HEK293 (cell line): ENCODE data around the gene ITGA2.

Source experiments
- CTCF ChIA-PET: fragments of 350-600 bp; formaldehyde crosslinking; extraction: SDS; loops from one replicate; lab custom pipeline; 2021; ENCODE audit warnings: antibody characterized with exemption; lab: Yijun Ruan, JAX
- POLR2A ChIA-PET: fragments of 300-600 bp; formaldehyde crosslinking; extraction: SDS; loops from one replicate; lab custom pipeline; 2020; ENCODE audit warnings: antibody characterized with exemption, inconsistent platforms; lab: Yijun Ruan, JAX
- H3K27ac ChIP-seq: fragments of 200-500 bp; sonication (Bioruptor generic); 2 replicates; pipeline ENCODE4 v1.5.1; 2014; ENCODE audit warnings: low read depth, low read length, control low read depth, inconsistent platforms; ENCODE audit errors: extremely low read depth
- H3K36me3 ChIP-seq, 2 experiments: fragments of 200-500 bp in 1 of 2; sonication (Bioruptor generic) in 1 of 2; 1 replicate in 1 of 2; 2 replicates in 1 of 2; pipeline ENCODE4 v1.5.1; 2014 to 2017; ENCODE audit warnings: inconsistent platforms in 2 of 2, low read length in 2 of 2; ENCODE audit not compliant: control insufficient read depth in 2 of 2, insufficient read depth in 1 of 2
- H3K4me1 ChIP-seq: fragments of 200-500 bp; sonication (Bioruptor generic); 2 replicates; pipeline ENCODE4 v1.5.1; 2014; ENCODE audit warnings: mild to moderate bottlenecking, low read length, inconsistent platforms; ENCODE audit not compliant: control insufficient read depth, insufficient read depth
- H3K4me3 ChIP-seq: 2 replicates; pipeline ENCODE4 v1.5.1; 2011; ENCODE audit warnings: low read depth, mild to moderate bottlenecking, control low read depth, low read length, moderate library complexity
- H3K9me3 ChIP-seq: fragments of 200-500 bp; sonication (Bioruptor generic); 2 replicates; pipeline ENCODE4 v1.5.1; 2014; ENCODE audit warnings: low read depth, low read length, inconsistent platforms; ENCODE audit not compliant: control insufficient read depth, insufficient read depth
- GLI2 ChIP-seq: fragments of 450-650 bp; formaldehyde crosslinking; IDR thresholded peaks from 2 replicates; pipeline ENCODE4; 2017; ENCODE audit warnings: missing biosample characterization, missing genetic modification characterization, low read depth, borderline replicate concordance
- IKZF3 ChIP-seq: fragments of 450-650 bp; IDR thresholded peaks from 2 replicates; pipeline ENCODE4 v1.5.0; 2018; ENCODE audit warnings: missing biosample characterization, mild to moderate bottlenecking, missing genetic modification characterization, moderate library complexity
- ZNF157 ChIP-seq: fragments of 450-650 bp; formaldehyde crosslinking; IDR thresholded peaks from 2 replicates; pipeline ENCODE4 v1.5.1; 2016; ENCODE audit warnings: missing biosample characterization, missing genetic modification characterization
- ZNF292 ChIP-seq: fragments of 450-650 bp; formaldehyde crosslinking; IDR thresholded peaks from 2 replicates; pipeline ENCODE4 v1.5.1; 2016; ENCODE audit warnings: low read depth, missing biosample characterization, missing genetic modification characterization, borderline replicate concordance
- ZNF529 ChIP-seq: fragments of 450-650 bp; formaldehyde crosslinking; IDR thresholded peaks from 2 replicates; pipeline ENCODE4 v1.5.1; 2017; ENCODE audit warnings: missing genetic modification characterization, missing biosample characterization; ENCODE audit not compliant: insufficient replicate concordance
- ZNF585B ChIP-seq: fragments of 450-650 bp; formaldehyde crosslinking; IDR thresholded peaks from 2 replicates; pipeline ENCODE4 v1.5.1; 2016; ENCODE audit warnings: missing biosample characterization, missing genetic modification characterization
- ZNF654 ChIP-seq: fragments of 450-650 bp; formaldehyde crosslinking; IDR thresholded peaks from 2 replicates; pipeline ENCODE4 v1.5.1; 2016; ENCODE audit warnings: low read depth, missing biosample characterization, missing genetic modification characterization
- ZNF660 ChIP-seq: fragments of 450-650 bp; IDR thresholded peaks from 2 replicates; pipeline ENCODE4 v1.5.1; 2018; ENCODE audit warnings: missing biosample characterization, mild to moderate bottlenecking, missing genetic modification characterization
- ZNF777 ChIP-seq: fragments of 450-650 bp; formaldehyde crosslinking; IDR thresholded peaks from 2 replicates; pipeline ENCODE4 v1.5.1; 2017; ENCODE audit warnings: missing biosample characterization, missing genetic modification characterization, borderline replicate concordance
- ZNF791 ChIP-seq: fragments of 450-650 bp; formaldehyde crosslinking; IDR thresholded peaks from 2 replicates; pipeline ENCODE4 v1.5.1; 2016; ENCODE audit warnings: missing biosample characterization, missing genetic modification characterization
- ZSCAN16 ChIP-seq: fragments of 450-650 bp; formaldehyde crosslinking; IDR thresholded peaks from 2 replicates; pipeline ENCODE4 v1.5.1; 2016; ENCODE audit warnings: missing biosample characterization, missing genetic modification characterization
- TF ChIP-seq, protein P1 (sequence below): fragments of 450-650 bp; formaldehyde crosslinking; IDR thresholded peaks from 2 replicates; pipeline ENCODE4 v1.5.1; 2016; ENCODE audit warnings: missing biosample characterization, missing genetic modification characterization
- TF ChIP-seq, protein P2 (sequence below): fragments of 450-650 bp; formaldehyde crosslinking; IDR thresholded peaks from 2 replicates; pipeline ENCODE4 v1.5.1; 2016; ENCODE audit warnings: missing biosample characterization, missing genetic modification characterization
- TF ChIP-seq, protein P3 (sequence below): fragments of 450-650 bp; formaldehyde crosslinking; IDR thresholded peaks from 2 replicates; pipeline ENCODE4 v1.5.1; 2016; ENCODE audit warnings: missing biosample characterization, missing genetic modification characterization

The ITGA2 gene

DNA sequence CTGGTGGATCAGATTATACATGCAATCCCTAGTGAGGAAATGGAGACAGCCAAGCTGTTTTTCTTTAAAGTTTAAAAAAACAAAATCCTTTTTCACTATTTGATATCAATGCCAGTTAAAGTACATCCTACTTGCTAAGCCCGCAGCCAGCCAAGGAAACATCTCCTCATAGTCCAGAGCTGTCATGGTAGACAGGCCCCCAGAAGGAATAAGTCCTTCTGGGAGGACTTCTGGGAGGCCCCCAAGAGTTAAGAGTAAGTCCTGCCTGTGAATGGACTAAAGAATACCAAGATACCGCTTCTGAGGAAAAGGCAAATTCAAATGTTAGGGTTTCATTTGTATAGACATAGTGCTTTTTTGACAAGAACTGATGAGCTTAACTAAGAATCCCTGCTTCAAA, 82.1 kb downstream of the ITGA2 start:
- Histone ChIP-seq H3K4me1 (no peaks in the 10 kb centered on the region), H3K9me3 (no peaks in the 10 kb centered on the region), H3K4me3 (no peak overlapping the region), H3K27ac (no peak overlapping the region), H3K36me3 (peaks cover 12 to 41% of the 10 kb centered on the region in 2 experiments; a peak in 2 of 3 replicates)
- CTCF ChIA-PET, result interaction anchor here (1.3 kb wide), 1 partner anchor 123 kb away, joined by 3 read pairs; no protein-coding TSS in a partner anchor
- no peak for TF ChIP-seq ZNF654 (tag by site-specific recombination)
- no peak for TF ChIP-seq ZNF292 (tag by site-specific recombination)
- TF ChIP-seq ZNF585B (tag by site-specific recombination), result no peak
- TF ChIP-seq, protein P1, sequence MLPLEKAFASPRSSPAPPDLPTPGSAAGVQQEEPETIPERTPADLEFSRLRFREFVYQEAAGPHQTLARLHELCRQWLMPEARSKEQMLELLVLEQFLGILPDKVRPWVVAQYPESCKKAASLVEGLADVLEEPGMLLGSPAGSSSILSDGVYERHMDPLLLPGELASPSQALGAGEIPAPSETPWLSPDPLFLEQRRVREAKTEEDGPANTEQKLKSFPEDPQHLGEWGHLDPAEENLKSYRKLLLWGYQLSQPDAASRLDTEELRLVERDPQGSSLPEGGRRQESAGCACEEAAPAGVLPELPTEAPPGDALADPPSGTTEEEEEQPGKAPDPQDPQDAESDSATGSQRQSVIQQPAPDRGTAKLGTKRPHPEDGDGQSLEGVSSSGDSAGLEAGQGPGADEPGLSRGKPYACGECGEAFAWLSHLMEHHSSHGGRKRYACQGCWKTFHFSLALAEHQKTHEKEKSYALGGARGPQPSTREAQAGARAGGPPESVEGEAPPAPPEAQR, result no peak
- TF ChIP-seq ZNF791, result no peak
- POLR2A ChIA-PET, result no interaction called here

DNA sequence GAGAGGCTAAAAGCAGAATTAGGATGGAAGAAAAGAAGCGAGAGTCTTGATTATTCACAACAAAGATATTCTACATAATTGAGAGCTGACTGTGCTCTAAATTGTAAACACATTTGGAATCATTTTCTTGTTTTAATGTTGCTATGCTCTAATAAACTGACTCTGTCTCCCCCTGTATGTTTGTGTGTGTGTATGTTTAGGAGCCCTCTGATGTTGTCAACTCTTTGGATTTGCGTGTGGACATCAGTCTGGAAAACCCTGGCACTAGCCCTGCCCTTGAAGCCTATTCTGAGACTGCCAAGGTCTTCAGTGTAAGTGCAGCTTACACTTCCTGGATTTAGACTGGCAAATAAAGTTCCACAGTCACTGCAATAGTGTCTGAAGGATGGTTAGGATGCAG, 82.6 kb downstream of the ITGA2 start:
- Histone ChIP-seq H3K36me3 (peaks cover 12 to 42% of the 10 kb centered on the region in 2 experiments; a peak in 2 of 3 replicates), H3K9me3 (no peaks in the 10 kb centered on the region), H3K4me3 (no peak overlapping the region), H3K4me1 (no peaks in the 10 kb centered on the region), H3K27ac (no peak overlapping the region)
- POLR2A ChIA-PET, result no interaction called here
- CTCF ChIA-PET, result interaction anchor here (1.3 kb wide), 1 partner anchor 123 kb away, joined by 3 read pairs; no protein-coding TSS in a partner anchor
- no peak for TF ChIP-seq ZNF292 (tag by site-specific recombination)
- TF ChIP-seq, protein P2, sequence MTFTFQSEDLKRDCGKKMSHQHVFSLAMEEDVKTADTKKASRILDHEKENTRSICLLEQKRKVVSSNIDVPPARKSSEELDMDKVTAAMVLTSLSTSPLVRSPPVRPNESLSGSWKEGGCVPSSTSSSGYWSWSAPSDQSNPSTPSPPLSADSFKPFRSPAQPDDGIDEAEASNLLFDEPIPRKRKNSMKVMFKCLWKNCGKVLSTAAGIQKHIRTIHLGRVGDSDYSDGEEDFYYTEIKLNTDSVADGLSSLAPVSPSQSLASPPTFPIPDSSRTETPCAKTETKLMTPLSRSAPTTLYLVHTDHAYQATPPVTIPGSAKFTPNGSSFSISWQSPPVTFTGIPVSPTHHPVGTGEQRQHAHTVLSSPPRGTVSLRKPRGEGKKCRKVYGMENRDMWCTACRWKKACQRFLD (tag by site-specific recombination), result no peak

DNA sequence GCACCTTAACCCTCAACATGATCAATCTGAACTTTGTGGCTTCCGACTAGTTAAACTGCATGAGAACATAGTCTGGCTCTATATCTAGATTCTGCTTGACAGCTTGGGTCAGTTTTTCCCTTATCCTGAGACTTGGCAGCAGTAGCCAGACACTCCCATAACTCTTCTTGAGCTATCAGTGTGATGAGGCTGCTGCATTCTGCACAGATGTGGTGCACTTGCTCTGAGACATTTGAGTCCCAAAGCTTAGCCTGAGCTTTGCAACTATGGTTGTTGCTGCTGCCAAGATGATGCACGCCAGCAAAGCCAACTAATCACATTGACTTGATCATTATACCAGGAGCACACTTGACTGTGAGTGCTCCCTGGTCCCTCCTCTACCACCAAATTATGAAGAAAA, 84.2 kb downstream of the ITGA2 start:
- Histone ChIP-seq H3K9me3 (no peaks in the 10 kb centered on the region), H3K27ac (no peak overlapping the region), H3K4me1 (no peaks in the 10 kb centered on the region), H3K36me3 (peaks cover 16 to 44% of the 10 kb centered on the region in 2 experiments; a peak in 2 of 3 replicates), H3K4me3 (no peak overlapping the region)
- TF ChIP-seq, protein P3, sequence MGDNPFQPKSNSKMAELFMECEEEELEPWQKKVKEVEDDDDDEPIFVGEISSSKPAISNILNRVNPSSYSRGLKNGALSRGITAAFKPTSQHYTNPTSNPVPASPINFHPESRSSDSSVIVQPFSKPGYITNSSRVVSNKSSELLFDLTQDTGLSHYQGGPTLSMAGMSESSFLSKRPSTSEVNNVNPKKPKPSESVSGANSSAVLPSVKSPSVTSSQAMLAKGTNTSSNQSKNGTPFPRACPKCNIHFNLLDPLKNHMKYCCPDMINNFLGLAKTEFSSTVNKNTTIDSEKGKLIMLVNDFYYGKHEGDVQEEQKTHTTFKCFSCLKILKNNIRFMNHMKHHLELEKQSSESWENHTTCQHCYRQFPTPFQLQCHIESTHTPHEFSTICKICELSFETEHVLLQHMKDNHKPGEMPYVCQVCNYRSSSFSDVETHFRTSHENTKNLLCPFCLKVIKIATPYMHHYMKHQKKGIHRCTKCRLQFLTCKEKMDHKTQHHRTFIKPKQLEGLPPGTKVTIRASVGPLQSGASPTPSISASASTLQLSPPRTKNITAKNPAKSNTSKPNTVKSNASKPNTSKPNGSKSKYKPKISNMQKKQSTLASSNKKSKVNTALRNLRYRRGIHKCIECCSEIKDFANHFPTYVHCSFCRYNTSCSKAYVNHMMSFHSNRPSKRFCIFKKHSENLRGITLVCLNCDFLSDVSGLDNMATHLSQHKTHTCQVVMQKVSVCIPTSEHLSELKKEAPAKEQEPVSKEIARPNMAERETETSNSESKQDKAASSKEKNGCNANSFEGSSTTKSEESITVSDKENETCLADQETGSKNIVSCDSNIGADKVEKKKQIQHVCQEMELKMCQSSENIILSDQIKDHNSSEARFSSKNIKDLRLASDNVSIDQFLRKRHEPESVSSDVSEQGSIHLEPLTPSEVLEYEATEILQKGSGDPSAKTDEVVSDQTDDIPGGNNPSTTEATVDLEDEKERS (tag by site-specific recombination), result no peak
- TF ChIP-seq, protein P2 (tag by site-specific recombination), result no peak
- TF ChIP-seq ZNF660 (tag by site-specific recombination) (no peak), ZNF529 (tag by site-specific recombination) (no peak), IKZF3 (tag by site-specific recombination) (no peak), ZSCAN16 (no peak), ZNF157 (tag by site-specific recombination) (no peak), ZNF777 (no peak), GLI2 (no peak)
- ChIA-PET CTCF (no interaction called here), POLR2A (no interaction called here)
